NCI-H1436 treated with DMSO at 0.1 percent for 48 hours (cell line): ENCODE data around the gene CGB1.

Source experiments
- DNase-seq: peaks from one replicate; lab custom pipeline; 2025; lab: John Stamatoyannopoulos, UW

The CGB1 gene

DNA sequence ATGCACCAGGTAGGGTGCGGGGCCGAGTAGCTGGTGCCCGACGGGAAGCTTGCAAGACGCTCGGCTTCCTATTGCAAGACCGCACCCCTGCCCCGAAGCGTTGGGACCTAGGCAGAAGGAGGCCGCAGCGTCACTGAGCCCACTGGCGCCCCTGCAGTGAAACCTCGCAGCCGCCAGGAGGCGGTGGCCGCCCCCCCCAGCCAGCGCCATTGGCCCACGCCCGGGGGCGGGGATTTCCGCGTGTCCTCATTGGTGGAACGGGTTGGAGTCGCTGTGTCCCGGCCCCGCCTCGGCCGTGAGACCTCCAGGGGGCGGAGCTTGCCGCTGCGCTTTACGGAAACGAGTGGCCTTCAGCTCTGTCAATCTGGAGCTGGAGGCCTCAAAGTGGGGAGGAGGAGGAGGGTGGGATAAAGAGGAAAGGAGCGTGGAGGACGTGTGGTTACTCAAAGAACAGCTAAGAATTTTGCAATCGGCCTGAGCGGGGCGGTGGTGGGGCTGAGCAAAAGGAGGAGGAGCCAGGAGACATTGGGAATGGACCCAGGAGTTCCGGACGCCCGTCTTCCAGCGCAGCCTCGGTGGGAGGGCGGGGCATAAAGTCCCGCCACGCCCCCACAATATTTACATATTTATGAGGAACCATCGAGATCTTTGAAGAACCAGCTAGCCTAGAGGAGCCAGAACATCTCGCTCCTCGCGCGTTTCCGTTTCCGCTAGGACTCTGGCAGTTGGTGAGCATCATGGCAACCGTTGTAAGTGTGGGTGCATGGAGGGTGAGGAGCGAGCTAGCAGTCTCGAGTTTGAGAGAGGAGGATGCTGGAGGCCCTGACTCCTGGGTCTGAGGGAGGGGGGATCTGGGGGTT, 43.3 kb downstream of the CGB1 start, which contains the start of the genes GYS1 and RUVBL2:
GYS1 (minus strand) TSS at position 135 of the 860 bp plus-strand sequence. CDS start 197 bp downstream, outside the sequence.
RUVBL2 (plus strand) TSS at position 713 of the 860 bp plus-strand sequence; CDS start at position 738, 25 bp downstream.
- DNase-seq = peak; percentile 99

- DNase-seq = no peak
Observed at GRCh38 chr19:48992581-48993174, 44.0 kb downstream of the CGB1 start.

GRCh38 chr19:48991873-48992580, 44.7 kb downstream of the CGB1 start:
- DNase-seq = no peak

- no peak for DNase-seq
Observed at GRCh38 chr19:48991011-48991609, 45.6 kb downstream of the CGB1 start.

DNA sequence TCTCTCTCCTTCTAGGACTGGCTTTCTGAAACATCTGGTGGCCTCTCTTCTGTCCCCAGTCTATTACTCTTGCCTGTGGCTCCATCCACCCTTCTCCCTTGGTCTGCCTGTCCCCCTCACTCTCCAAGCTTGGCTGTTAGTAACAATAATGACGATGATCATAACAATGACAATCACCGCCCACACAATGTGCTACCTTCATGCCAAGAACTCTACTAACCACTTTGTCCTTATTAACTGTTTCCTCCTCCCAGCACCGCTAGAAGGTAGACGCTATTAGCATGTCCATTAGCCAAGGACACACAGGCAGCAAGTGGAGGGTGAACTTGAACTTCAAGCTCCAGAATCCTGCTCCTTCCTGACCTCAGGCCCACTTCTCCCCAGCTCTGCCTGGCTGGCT, 46.3 kb downstream of the CGB1 start:
- no peak for DNase-seq

DNA sequence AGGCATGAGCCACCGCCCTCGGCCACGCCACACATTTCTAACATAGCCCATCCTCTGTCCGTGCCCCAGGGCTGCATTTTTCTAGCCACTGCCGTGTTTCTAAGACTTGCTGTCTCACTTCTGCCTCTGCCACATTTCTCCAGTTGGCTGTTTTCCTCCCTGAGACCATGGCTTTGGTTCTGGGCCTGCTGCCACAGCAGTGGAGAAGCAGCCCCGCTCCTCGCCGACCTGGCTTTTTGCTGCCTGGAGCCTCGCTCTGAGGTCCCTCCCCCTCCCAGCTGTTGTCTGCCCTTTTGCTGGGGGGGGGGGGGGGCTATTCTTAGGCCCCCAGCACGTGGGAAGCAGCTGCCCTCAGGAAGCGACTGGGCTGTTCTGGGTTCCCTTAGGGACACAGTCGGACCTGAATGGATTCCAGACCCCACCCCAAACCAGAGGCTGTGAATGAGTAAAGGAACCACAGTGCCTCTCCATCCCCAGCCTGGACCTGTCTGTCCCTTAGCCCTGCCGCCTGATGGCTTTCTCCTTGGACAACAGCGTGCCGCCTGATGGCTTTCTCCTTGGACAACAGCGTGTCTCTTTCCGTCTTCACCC, 46.9 kb downstream of the CGB1 start:
- no peak for DNase-seq

- no peak for DNase-seq
Observed at GRCh38 chr19:48988860-48989259, 47.8 kb downstream of the CGB1 start.

- no peak for DNase-seq
Observed at GRCh38 chr19:48988286-48988685, 48.4 kb downstream of the CGB1 start.

DNA sequence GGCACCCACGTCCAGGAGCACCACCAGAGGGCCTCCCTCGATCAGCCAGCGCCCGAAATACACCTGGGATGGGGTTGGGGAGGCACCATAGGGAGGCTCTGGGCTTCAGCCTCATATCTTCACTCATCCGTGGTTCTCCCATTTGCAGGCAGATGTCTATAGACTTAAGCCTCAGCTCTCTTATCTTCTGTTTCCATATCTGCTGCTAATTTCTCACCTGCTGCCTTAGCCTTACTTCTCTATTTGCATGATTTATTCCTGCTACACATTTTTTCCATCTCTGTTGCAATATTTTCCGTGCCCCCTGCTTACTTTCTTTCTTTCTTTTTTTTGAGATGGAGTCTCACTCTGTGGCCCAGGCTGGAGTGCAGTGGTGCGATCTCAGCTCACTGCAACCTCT, 49.4 kb downstream of the CGB1 start:
- no peak for DNase-seq

- no peak for DNase-seq
Observed at GRCh38 chr19:48986211-48986610, 50.5 kb downstream of the CGB1 start.

GRCh38 chr19:48985711-48986110, 51.0 kb downstream of the CGB1 start:
- no peak for DNase-seq
